ENCODE data around the gene PRKG1.

- no peak for TF ChIP-seq GABPA (IDR thresholded peaks at IDR 0.05; ENCODE audit: low read depth)
- TF ChIP-seq REST (IDR thresholded peaks at IDR 0.05; ENCODE audit: insufficient replicate concordance, low read depth): no peak
Measured at GRCh38 chr10:51394039-51394438, 319.8 kb downstream of the PRKG1 start.

Measured in HL-60 (cell line).